ENCODE data around the gene ZCCHC3.

- TF ChIP-seq, protein P1, sequence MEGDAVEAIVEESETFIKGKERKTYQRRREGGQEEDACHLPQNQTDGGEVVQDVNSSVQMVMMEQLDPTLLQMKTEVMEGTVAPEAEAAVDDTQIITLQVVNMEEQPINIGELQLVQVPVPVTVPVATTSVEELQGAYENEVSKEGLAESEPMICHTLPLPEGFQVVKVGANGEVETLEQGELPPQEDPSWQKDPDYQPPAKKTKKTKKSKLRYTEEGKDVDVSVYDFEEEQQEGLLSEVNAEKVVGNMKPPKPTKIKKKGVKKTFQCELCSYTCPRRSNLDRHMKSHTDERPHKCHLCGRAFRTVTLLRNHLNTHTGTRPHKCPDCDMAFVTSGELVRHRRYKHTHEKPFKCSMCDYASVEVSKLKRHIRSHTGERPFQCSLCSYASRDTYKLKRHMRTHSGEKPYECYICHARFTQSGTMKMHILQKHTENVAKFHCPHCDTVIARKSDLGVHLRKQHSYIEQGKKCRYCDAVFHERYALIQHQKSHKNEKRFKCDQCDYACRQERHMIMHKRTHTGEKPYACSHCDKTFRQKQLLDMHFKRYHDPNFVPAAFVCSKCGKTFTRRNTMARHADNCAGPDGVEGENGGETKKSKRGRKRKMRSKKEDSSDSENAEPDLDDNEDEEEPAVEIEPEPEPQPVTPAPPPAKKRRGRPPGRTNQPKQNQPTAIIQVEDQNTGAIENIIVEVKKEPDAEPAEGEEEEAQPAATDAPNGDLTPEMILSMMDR (IDR thresholded peaks at IDR 0.05; ENCODE audit: low read depth, low read length, poor library complexity, severe bottlenecking): no peak
- TF ChIP-seq EZH2phosphoT487 (IDR thresholded peaks at IDR 0.05; ENCODE audit: borderline replicate concordance, low read length): no peak
Observed at GRCh38 chr20:271069-271468, 26.3 kb upstream of the ZCCHC3 start.
